ENCODE measurements around the gene VILL.

The VILL gene

DNA sequence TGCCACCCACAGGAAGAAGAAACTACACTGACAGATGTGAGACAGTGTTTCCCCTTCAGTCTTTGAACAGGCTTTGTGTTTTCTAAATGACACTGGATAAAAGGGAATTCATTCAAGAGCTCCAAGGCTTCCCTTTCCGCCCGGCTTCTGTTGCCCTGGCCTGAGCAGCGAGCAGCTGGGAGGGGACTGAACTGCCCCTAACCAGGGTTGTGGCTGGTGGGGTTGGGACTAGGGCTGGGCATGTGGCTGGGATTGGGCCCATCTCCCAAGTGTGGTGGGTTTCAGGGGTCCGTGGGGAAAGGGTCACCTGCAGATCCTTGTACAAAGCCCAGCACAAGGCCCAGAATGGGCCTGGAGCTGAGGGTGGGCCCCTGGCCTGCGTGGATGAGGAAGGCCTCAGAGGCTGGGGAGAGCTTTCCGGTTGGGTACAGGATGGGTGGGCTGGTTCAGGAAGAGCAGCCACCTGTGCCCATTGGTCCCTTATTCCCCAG lies 10.4 kb downstream of the VILL start:
- DNase-seq (ENCODE audit: low read depth, low spot score): no peak

GRCh38 chr3:38001456-38002081 lies 11.0 kb downstream of the VILL start:
- DNase-seq (ENCODE audit: low read depth, low spot score): no peak

DNA sequence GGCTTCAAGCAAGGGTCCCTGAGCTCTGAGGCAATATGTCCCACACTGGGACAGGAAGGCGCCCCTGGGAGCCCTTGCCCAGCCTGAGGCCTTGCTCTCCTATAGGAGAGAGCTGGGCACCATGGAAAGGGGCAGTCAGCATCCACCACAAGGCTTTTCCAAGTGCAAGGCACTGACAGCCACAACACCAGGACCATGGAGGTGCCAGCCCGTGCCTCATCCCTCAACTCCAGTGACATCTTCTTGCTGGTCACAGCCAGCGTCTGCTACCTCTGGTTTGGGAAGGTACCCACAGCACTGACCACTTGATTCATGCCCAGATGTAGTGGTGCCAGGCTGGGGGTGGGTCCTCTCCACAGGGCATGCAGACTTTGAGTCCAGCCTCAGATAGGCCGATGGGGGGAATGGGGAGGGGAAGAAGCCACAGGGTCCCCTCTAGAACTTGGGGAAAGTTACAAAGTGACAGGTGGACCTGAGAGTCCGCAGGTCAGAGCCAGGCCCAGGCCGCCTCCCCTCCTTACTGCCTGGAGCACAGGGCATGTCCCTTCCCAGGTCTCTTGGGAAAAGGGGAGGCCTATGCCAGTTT lies 11.8 kb downstream of the VILL start:
- DNase-seq (ENCODE audit: low read depth, low spot score): no peak

- DNase-seq (ENCODE audit: low read depth, low spot score): no peak
These were observed 12.4 kb downstream of the VILL start for GRCh38 chr3:38002940-38003339.

GRCh38 chr3:38003371-38003816 lies 12.8 kb downstream of the VILL start:
- no peak for DNase-seq (ENCODE audit: low read depth, low spot score)

DNA sequence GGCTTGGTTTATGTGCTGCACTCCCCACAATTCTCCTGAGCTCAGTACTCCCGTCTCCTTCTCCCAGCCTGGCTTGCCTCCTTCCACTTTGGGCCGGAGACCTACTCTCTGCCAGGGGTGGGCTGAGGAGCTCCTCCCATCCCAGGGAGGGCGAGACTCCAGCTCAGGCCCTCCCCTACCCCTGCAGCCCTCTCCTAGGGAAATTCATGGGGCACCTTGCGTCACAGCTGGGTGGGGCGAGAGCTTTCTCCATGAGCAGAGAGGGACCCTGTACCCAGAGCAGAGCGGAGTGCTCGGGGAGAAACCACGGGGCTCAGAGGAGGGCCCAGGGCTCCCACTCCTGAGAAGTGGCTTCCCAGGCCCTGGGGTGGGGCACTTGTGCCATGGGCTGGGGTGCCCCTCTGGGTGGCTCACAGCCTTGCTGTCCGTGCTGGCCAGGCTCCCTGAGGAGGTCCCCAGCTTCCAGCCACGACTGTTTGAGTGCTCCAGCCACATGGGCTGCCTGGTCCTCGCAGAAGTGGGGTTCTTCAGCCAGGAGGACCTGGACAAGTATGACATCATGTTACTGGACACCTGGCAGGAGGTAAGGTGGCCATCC lies 13.3 kb downstream of the VILL start:
- no peak for DNase-seq (ENCODE audit: low read depth, low spot score)

- no peak for DNase-seq (ENCODE audit: low read depth, low spot score)
These were observed 14.0 kb downstream of the VILL start for GRCh38 chr3:38004415-38005075.

DNA sequence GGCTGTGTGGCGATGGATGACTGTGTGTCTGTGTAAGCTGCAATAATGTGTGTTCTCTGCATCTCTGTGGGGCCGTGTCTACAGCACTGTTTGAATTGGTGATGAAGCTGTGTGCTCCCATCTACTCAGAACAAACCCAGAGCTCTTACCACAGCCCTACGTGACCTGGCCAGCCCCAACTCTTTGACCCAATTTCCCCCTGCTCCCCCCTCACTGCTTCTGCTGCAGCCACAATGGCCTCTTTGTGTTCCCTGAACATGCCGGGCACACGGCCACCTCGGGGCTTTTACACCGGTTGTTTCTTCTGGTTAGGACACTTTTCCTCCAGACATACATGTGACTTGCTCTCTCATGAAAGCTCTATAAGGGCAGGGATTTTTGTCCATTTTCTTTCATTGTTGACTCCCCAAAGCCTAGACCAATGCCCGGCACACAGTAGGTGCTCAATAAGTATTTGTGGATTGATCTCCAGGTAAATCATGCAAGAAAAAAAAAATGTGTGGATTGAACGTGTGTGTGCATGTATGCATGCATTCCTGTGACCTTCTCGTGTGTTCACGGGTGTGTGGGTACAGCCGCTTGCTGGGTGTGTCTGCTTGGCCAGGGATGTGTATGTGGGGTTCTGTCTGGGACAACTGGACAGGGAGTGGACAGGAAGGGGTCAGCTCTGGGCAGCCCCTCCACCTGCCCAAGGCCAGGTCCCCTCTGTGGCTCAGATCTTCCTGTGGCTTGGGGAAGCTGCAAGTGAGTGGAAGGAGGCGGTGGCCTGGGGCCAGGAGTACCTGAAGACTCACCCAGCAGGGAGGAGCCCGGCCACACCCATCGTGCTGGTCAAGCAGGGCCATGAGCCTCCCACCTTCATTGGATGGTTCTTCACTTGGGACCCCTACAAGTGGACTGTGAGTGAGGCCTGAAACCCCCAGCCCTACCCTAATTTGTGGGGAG lies 14.8 kb downstream of the VILL start:
- no peak for DNase-seq (ENCODE audit: low read depth, low spot score)

- no peak for DNase-seq (ENCODE audit: low read depth, low spot score)
These were observed 15.4 kb downstream of the VILL start for GRCh38 chr3:38006031-38006430.

GRCh38 chr3:38006445-38006995 lies 15.9 kb downstream of the VILL start:
- no peak for DNase-seq (ENCODE audit: low read depth, low spot score)

DNA sequence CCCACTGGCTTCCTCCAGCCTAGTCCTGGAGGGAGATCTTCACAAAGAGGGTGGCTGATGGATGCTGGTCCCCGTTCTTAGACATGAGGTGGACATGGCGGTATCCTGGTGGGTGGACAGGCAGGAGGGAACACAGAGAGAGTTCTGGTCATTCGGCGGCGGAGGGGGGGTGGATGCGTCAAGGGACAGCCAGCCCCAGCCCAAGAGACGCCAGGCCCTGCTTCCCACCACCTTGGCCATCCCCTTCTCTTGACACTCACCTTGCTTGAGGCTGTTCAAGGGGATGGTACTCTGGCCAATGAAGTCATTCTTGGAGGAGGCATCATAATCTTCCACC lies 17.1 kb downstream of the VILL start:
- DNase-seq (ENCODE audit: low read depth, low spot score): no peak

- no peak for DNase-seq (ENCODE audit: low read depth, low spot score)
These were observed 17.7 kb downstream of the VILL start for GRCh38 chr3:38008191-38008701.

DNA sequence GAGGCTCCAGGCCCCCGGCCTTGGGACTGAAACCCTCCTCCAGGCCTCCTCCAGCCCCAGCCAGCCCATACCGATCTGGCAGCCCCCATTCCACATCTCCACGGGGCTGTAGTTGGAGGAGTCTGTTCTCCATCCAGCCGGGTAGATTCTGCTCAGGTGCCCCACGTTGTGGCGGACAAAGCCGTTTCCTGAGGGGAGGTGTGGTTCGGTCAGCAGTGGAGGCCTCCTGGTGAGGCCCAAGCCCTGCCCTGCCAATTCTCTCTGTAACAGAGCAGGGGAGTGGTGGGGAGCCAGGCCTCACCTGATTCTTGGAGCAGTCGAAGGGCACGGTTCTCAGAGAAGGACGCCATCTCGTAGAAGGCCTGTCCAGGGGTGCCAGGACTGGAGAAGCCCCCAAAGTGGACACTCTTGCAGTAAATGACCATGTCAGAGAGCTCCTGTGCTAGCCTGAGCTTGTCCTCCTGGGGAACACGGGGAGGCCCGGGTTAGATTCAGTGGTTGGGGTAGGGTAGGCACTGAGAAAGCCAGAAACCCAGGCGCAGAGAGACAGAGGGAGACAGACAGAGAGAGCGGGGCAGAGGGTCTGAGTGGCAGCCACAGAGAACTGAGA lies 18.5 kb downstream of the VILL start:
- DNase-seq (ENCODE audit: low read depth, low spot score): no peak

DNA sequence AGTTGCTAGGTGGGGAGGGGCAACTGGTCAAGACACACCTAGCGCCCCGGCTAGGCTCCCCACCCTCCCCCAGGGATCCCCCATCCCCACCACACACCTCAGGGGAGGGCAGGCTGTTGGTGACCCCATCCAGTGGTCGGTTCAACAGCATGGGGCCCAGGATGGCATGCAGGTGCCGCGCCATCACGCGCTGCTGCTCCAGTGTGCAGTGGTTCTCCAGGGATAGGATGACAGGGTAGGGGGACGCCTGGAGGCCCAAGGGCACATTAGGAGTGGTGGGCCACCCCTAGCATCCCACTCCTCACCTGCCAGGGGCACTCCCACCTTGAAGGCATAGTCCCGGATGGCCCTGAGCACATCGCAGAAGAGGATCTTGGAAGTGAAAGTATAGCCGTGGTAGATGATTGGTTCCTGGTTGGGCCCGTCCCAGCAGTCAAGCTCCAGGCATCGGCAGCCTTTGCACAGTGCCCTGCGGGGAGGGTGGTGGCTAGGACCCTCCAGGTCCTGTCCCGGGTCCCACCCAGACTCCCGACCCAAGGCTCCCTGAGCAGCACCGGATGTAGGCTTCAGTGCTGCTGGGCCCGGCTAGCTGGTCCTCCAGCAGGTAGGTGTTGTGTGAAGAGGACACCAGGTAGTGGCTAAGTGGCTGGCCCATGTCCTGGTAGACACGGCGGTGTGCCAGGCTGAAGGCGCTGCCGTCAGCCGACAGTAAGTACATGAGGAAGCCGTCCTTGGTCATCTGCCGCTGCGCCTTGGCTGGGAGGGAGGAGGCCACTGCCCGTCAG lies 19.4 kb downstream of the VILL start:
- DNase-seq (ENCODE audit: low read depth, low spot score): no peak

- DNase-seq (ENCODE audit: low read depth, low spot score): no peak
These were observed 20.5 kb downstream of the VILL start for GRCh38 chr3:38011111-38011510.

DNA sequence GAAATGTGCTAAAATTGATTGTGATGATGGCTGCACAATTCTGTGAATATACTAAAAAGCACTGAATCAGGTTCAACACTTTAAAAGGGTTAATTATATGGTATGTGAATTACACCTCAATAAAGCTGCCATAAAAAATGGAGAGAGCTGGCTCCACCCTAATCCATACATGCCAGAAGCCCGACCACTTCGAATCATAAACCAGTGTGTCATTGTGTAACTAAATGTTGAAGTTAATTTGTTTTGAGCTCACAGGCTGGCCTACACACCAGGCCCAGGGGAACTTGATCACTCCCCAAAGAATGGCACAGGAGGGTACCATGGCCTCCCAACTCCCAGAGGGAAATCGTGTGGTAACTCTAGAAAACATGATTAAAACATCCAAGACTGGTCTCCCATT lies 24.9 kb downstream of the VILL start:
- DNase-seq (ENCODE audit: low read depth, low spot score): no peak

- no peak for DNase-seq (ENCODE audit: low read depth, low spot score)
These were observed 25.4 kb downstream of the VILL start for GRCh38 chr3:38015984-38016383.

- no peak for DNase-seq (ENCODE audit: low read depth, low spot score)
These were observed 25.8 kb downstream of the VILL start for GRCh38 chr3:38016410-38016809.

GRCh38 chr3:38016847-38017444 lies 26.4 kb downstream of the VILL start:
- DNase-seq (ENCODE audit: low read depth, low spot score): no peak

Data from iPS DF 19.7 (cell line).